Kidney (tissue), 14 donors: Measurements from ENCODE around the gene MAML2. TPM values are rescaled to one million over a fixed set of nuclear protein-coding genes. Genes with fewer than 3 reads are reported as not detected.

ENCODE experiments used
- DNase-seq, 5 donors: peaks; one replicate each; pipeline ENCODE4 v3.0.0-alpha.2; 2013 to 2020
- FAIRE-seq: peaks from 2 replicates; lab custom pipeline; 2012; peaks lifted over from hg19 to GRCh38; lab: Jason Lieb, UNC
- H3K27ac ChIP-seq, 2 donors: one replicate each; pipeline ENCODE4 v1.7.0; 2013; ENCODE audit warnings: low read depth in 2 of 2, low read length in 2 of 2, inconsistent platforms in 1 of 2
- H3K27me3 ChIP-seq: one replicate; pipeline ENCODE4 v1.7.1; 2013; ENCODE audit warnings: low read length, inconsistent platforms; ENCODE audit not compliant: control insufficient read depth, insufficient read depth
- H3K36me3 ChIP-seq, 3 donors: one replicate each; pipeline versions ENCODE4 v1.7.0 to v1.7.1; 2013; ENCODE audit warnings: low read length in 3 of 3, control low read depth in 1 of 3, inconsistent platforms in 1 of 3; ENCODE audit not compliant: insufficient read depth in 3 of 3, control insufficient read depth in 2 of 3
- H3K4me1 ChIP-seq, 3 donors: one replicate each; pipeline versions ENCODE4 v1.7.0 to v1.7.1; 2013; ENCODE audit warnings: low read length in 3 of 3, inconsistent platforms in 1 of 3, low read depth in 1 of 3; ENCODE audit not compliant: control insufficient read depth in 2 of 3, insufficient read depth in 2 of 3
- H3K4me3 ChIP-seq, 3 donors: one replicate each; pipeline versions ENCODE4 v1.7.0 to v1.8.1; 2013; ENCODE audit warnings: low read length in 3 of 3, control low read depth in 1 of 3, inconsistent platforms in 1 of 3
- H3K9ac ChIP-seq, 3 donors: one replicate each; pipeline versions ENCODE4 v1.7.0 to v1.7.1; 2013; ENCODE audit warnings: low read length in 3 of 3, control low read depth in 1 of 3, inconsistent platforms in 1 of 3
- H3K9me3 ChIP-seq, 3 donors: one replicate each; pipeline versions ENCODE4 v1.7.0 to v1.7.1; 2013; ENCODE audit warnings: low read length in 3 of 3, control low read depth in 1 of 3, inconsistent platforms in 1 of 3; ENCODE audit not compliant: control insufficient read depth in 2 of 3, insufficient read depth in 1 of 3
- intact Hi-C: fragments of 100-400 bp; cut with DNase I; formaldehyde crosslinking; loops from one replicate; pipeline ENCODE4 v1.11.1; 2022
- polyA plus RNA-seq: library from polyadenylated mRNA; stranded (reverse); fragments of 350-450 nt; fragmentation: Illumina TruSeq; extraction: RNeasy Lipid Tissue Mini Kit (QIAGEN cat#74804); gene quantifications from one replicate; pipeline ENCODE4 v1.2.3, GENCODE V29; 2014; ENCODE audit warnings: low read depth, low replicate concordance; ENCODE audit not compliant: insufficient read depth
- total RNA-seq: library from RNA; stranded (reverse); fragmentation: NEBNext Ultra II Directional; extraction: Animal tissue kit (Norgen Biotek cat#: 25700); gene quantifications from one replicate; pipeline ENCODE4 v1.2.1, GENCODE V29; 2021
- TF ChIP-seq, protein P1 (sequence below): IDR thresholded peaks from 3 replicates; pipeline ENCODE4 v1.5.1; 2012; ENCODE audit warnings: mild to moderate bottlenecking, moderate library complexity, borderline replicate concordance; ENCODE audit not compliant: insufficient read depth; ENCODE audit errors: extremely low read depth
- donor health status: control.
- donor health status: control.
- donor health status: control.
- donor health status: control.
- donor health status: control.
- donor health status: DM: yes; HTN: yes; CAD: no.
- donor health status: Normal renal cell carcinoma (clear cell type).

MAML2 gene
- total and polyA plus RNA-seq, 2 donors from 2014 or later = 4.9 to 32.3 TPM

DNA sequence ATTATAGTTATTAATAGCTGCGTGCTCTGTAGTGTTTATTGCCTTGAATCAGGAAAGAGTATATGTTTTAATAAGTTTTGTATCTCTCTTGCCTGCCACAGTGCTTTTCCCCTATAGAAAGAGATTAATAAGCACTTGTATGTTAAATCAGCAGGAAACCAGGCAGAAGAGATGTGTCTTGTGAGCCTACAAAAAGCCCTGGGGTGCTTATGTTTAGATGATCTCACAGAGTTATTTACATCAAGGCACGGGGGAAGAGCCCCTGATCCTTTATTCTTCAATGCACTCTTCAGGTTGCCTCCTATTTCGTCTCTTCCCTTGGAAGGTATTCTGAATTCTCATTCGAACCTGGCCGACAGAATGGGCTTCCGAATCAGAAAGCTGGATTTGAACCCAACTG is 183.0 kb downstream of the MAML2 start:
- H3K9me3 ChIP-seq = no peaks in the 10 kb centered on the region
- H3K4me3 ChIP-seq = no peak overlapping the region
- intact Hi-C loops = no loop called here
- DNase-seq (no peak), FAIRE-seq (no peak)
- H3K9ac ChIP-seq = no peak overlapping the region
- no peaks in the 10 kb centered on the region for H3K27me3 ChIP-seq
- no peaks in the 10 kb centered on the region for H3K36me3 ChIP-seq
- peaks cover 18 to 28% (median 22%) of the 10 kb centered on the region in 3 donors for H3K4me1 ChIP-seq
- TF ChIP-seq, protein P1, sequence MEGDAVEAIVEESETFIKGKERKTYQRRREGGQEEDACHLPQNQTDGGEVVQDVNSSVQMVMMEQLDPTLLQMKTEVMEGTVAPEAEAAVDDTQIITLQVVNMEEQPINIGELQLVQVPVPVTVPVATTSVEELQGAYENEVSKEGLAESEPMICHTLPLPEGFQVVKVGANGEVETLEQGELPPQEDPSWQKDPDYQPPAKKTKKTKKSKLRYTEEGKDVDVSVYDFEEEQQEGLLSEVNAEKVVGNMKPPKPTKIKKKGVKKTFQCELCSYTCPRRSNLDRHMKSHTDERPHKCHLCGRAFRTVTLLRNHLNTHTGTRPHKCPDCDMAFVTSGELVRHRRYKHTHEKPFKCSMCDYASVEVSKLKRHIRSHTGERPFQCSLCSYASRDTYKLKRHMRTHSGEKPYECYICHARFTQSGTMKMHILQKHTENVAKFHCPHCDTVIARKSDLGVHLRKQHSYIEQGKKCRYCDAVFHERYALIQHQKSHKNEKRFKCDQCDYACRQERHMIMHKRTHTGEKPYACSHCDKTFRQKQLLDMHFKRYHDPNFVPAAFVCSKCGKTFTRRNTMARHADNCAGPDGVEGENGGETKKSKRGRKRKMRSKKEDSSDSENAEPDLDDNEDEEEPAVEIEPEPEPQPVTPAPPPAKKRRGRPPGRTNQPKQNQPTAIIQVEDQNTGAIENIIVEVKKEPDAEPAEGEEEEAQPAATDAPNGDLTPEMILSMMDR = no peak
- no peak overlapping the region for H3K27ac ChIP-seq

DNA sequence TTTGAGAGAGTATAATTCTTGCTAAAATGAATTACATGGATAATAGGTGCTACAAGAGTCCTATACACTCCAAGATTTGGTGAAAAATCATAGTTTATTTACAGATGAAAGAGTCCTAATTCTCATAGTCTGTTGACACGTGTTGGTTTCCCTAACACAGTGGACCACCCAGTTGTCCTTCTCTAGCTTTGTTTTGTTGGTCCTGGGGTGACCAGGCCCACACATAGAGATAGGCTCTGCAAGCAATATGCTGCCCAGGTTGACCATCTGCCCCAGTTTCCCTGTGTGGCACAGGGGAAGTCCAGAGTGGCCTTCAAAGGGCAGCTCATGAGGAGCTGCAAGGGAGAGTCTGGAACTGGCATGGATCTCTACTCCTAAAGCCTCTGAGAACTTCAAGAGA is 184.9 kb downstream of the MAML2 start:
- FAIRE-seq = no peak
- H3K4me3 ChIP-seq = no peak overlapping the region
- no peaks in the 10 kb centered on the region for H3K36me3 ChIP-seq
- TF ChIP-seq, protein P1 = no peak
- H3K4me1 ChIP-seq = peaks cover 18 to 33% (median 27%) of the 10 kb centered on the region in 3 donors
- peak overlapping the region in 1 of 2 donors; percentile 27 for H3K27ac ChIP-seq
- H3K9ac ChIP-seq = no peak overlapping the region
- no peak for DNase-seq
- intact Hi-C loops = no loop called here
- H3K9me3 ChIP-seq = no peaks in the 10 kb centered on the region
- H3K27me3 ChIP-seq = no peaks in the 10 kb centered on the region

DNA sequence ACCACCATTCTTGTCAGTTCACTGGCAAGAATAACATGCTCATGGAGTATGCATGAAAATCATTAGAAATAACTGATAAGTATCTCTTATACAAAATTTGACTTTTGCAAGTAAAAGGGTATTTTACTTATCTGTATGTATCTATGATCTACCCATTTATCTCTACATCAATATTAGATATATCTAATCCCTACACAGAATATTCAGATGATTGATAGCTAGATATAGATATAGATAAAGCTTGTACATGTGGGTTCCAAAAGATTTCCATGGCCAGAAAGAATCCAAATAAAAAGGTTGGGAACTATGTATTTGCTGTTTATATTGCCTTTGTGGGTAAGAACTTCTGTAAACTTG is 185.5 kb downstream of the MAML2 start:
- intact Hi-C loops = no loop called here

More for the DNA sequence above, 185.5 kb downstream of the MAML2 start:
- no peak for DNase-seq
- TF ChIP-seq, protein P1 = no peak
- FAIRE-seq = no peak
- Histone ChIP-seq H3K9me3 (no peaks in the 10 kb centered on the region), H3K4me3 (no peak overlapping the region), H3K27ac (peak overlapping the region in 1 of 2 donors; percentile 87), H3K4me1 (peaks cover 18 to 33% (median 27%) of the 10 kb centered on the region in 3 donors), H3K36me3 (no peaks in the 10 kb centered on the region), H3K27me3 (no peaks in the 10 kb centered on the region), H3K9ac (no peak overlapping the region)
